HG03280 (cell line): Measurements from ENCODE around the gene MAPT.
A peak's percentile ranks its signal among the peaks of the same experiment; 100 is the strongest.

Source experiments
- ATAC-seq: cut with Tn5 transposase; IDR thresholded peaks from one replicate; pipeline ENCODE4 v1.9.1; 2021; ENCODE audit warnings: mild to moderate bottlenecking, moderate library complexity; ENCODE audit not compliant: unreplicated experiment

Gene MAPT

DNA sequence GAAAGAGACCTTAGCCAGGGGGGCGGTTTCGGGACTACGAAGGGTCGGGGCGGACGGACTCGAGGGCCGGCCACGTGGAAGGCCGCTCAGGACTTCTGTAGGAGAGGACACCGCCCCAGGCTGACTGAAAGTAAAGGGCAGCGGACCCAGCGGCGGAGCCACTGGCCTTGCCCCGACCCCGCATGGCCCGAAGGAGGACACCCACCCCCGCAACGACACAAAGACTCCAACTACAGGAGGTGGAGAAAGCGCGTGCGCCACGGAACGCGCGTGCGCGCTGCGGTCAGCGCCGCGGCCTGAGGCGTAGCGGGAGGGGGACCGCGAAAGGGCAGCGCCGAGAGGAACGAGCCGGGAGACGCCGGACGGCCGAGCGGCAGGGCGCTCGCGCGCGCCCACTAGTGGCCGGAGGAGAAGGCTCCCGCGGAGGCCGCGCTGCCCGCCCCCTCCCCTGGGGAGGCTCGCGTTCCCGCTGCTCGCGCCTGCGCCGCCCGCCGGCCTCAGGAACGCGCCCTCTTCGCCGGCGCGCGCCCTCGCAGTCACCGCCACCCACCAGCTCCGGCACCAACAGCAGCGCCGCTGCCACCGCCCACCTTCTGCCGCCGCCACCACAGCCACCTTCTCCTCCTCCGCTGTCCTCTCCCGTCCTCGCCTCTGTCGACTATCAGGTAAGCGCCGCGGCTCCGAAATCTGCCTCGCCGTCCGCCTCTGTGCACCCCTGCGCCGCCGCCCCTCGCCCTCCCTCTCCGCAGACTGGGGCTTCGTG is at the start of gene MAPT:
TSS of gene MAPT (plus strand) at position 533 of the 763 bp plus-strand sequence. CDS start 67,784 bp downstream, outside the sequence.
- ATAC-seq = peak; percentile 89

GRCh38 chr17:45844695-45845375 is 49.5 kb upstream of the MAPT start, which contains the start of gene SPPL2C:
SPPL2C (plus strand) TSS chr17:45844881; CDS start chr17:45844907, 26 bp downstream.
- no peak for ATAC-seq

GRCh38 chr17:45845376-45846185 is 48.8 kb upstream of the MAPT start:
- no peak for ATAC-seq

GRCh38 chr17:45846223-45846622 is 48.1 kb upstream of the MAPT start:
- no peak for ATAC-seq

GRCh38 chr17:45846646-45847045 is 47.7 kb upstream of the MAPT start:
- ATAC-seq = no peak

- no peak for ATAC-seq
Observed at GRCh38 chr17:45847101-45847500, 47.3 kb upstream of the MAPT start.

- ATAC-seq = no peak
Observed at GRCh38 chr17:45847747-45848146, 46.6 kb upstream of the MAPT start.

DNA sequence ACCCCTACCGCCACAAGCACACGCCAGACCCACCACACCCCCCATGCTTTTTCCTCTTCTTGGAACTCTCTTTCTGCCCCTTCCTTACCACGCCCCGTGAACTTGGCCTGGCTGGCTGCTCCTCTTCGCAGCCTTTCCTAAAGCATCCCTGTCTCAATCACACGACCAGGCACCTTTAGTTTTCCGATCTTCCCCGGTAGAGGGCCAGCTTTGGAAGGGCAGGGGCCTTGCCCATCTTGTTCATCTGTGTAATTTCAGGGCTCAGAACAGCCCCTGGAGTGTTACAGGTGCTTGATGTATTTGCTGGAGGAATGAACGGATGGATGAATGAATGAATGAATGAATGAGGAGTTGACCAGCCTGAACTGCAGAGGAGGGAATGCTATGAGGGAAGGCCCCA is 45.9 kb upstream of the MAPT start:
- ATAC-seq = no peak

GRCh38 chr17:45848868-45849535 is 45.4 kb upstream of the MAPT start:
- ATAC-seq = no peak

- ATAC-seq = no peak
Observed at GRCh38 chr17:45849536-45849990, 44.8 kb upstream of the MAPT start.

- ATAC-seq = no peak
Observed at GRCh38 chr17:45850011-45850410, 44.3 kb upstream of the MAPT start.

DNA sequence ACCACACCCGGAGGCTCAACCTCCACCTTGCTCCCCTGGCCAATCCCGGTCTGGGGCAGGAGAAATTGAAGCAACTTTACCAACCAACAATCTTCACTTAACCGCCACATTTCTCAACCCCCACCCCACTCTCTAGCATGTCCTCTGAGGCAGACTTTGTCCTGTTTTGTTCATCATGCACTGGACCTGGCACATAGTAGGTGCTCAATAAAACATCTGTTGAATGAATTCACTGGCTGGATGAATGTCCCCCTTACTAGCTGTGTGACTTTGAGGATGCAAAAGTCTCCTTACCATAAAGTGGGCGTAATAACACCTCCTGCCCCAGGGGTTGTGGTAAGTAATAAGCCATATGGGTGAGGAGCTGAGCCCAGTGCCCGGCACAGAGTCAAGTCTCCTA is 43.9 kb upstream of the MAPT start:
- ATAC-seq = no peak

GRCh38 chr17:45851022-45851421 is 43.3 kb upstream of the MAPT start:
- no peak for ATAC-seq

DNA sequence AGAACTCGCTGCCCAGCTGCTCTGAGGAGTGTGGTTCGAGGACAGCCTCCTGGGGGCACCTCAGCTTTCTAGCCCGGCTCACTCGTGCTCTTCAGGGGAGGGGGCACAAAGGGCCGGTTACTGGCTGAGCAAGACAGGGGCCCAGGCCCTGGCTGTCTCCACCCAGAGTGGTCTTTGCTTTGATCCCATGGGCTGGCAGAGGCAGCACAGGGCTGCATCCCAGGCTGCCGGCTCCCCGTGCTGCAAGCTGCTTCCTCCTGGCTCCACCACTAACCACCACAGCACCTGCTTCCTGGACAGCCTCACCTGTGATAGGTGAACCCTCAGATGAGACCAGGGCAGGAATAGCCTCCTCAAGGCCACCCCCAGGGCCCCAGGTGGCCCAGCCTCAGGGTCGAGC is 42.9 kb upstream of the MAPT start:
- ATAC-seq = no peak

GRCh38 chr17:45851873-45852272 is 42.5 kb upstream of the MAPT start:
- ATAC-seq = no peak

DNA sequence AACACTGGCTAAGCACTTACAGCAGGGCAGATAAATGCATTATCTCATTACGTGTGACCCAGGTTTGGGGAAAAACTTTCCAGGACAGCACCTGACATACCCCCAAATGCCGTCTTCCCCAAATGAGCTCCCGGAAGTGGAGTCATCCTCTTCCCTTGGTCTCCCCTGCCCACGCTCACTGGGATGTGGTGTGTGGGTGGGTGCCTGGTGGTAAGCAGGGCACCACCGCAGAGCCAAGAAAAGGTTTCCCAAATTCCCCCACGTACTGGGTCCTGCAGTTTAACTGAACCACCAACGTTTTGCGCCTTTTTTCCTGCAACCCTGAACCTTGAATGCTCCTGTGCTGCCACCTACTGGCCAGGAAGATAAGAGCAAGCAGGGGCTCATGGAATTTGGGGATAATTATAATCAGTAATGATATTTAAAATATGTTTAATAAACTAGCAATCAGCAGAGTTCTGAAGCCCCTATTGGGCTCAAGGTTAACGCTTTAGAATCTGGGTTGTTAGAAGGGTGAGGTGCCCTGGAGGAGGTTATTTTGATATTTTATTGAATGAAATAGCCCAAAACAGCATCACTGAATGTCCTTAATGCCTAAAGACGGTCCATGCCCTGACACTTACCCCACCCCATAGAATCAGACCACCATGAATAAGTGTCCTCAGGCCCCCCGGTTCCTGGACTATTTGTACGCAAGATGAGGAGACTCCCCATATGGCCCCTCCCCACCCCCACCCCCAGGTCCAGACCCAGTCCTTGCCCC is 41.6 kb upstream of the MAPT start:
- ATAC-seq = no peak

- ATAC-seq = no peak
Observed at GRCh38 chr17:45854209-45854608, 40.1 kb upstream of the MAPT start.

DNA sequence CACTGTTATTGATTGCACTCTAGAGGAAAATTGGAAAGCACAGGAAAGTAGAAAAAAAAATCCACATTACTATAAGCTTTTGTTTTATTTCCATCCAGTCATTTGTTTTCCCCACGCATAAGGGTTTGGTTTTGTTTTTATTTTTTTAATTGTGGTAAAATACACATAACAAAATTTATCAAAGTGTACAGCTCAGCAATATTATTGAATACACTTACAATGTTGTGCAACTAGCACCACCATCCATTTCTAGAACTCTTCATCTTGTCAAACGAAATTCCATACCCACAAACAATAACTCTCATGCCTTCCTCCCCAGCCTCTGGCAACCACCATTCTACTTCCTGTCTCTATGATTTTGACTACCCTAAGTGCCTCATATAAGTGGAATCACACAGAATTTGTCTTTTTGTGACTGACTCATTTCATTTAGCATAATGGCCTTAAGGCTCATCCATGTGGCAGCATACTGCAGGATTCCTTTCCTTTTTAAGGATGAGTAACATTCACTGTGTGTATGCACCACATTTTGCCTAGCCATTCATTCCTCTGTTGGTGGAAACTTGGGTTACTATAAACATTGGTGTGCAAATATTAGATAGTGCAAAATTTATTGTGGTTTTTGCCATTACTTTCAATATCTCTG is 38.5 kb upstream of the MAPT start:
- ATAC-seq = no peak

DNA sequence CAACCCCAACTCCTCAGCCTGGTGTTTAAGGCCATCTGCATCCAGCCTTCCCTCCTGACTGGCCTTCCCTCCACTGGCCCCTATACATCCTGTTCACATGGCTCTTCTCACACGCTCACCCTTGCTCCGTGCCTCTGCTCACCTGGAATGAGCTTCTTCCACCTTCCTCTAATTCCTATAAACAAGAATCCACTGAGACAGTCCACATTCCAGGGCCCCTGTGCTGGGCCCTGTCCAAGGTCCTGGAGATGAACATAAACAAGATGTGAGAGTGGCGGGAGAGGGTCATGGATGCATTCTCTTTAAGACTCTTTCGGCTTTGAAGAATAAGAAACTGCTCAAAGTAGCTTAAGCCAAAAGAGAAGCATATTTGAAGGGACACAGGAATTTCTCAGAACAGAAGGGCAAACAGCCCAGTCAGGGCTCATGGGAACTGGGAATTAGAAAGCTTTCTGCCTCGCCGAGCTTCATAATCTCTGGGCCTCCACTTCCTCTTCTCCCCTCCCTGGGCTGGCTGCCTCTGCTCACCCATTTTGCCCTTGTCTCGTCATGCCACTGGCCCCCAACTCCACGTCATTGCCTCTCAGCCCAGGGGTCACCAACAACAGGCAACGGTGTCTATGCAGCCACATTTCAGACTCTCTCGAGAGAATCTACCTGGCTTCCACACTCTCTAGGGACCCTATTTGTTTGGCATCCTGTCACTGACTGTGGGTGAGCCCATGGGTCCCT is 36.2 kb upstream of the MAPT start:
- ATAC-seq = no peak
